Gastroesophageal sphincter (tissue), 4 donors: ENCODE results near the gene ANKHD1. TPM values are rescaled to one million over a fixed set of nuclear protein-coding genes. Genes with fewer than 3 reads are reported as not detected.

Source experiments
- ATAC-seq: fragments of 150-250 bp; one replicate; pipeline ENCODE4 v1.9.1; 2016; ENCODE audit warnings: mild to moderate bottlenecking, moderate library complexity
- H3K27ac ChIP-seq, 4 donors: fragments of 200-600 bp; sonication (generic) in 3 of 4; 1 replicate in 3 of 4; 2 replicates in 1 of 4; pipeline ENCODE4 v1.5.1; 2016 to 2019
- H3K27me3 ChIP-seq: fragments of 200-600 bp; sonication (generic); one replicate; pipeline ENCODE4 v1.5.1; 2019
- H3K36me3 ChIP-seq, 2 donors: fragments of 200-600 bp; sonication (generic); one replicate each; pipeline ENCODE4 v1.5.1; 2019; ENCODE audit warnings: control low read depth in 1 of 2
- H3K4me1 ChIP-seq, 3 donors: fragments of 200-600 bp; sonication (generic); 1 replicate in 2 of 3; 2 replicates in 1 of 3; pipeline ENCODE4 v1.5.1; 2016 to 2019; ENCODE audit warnings: control low read depth in 2 of 3
- H3K4me3 ChIP-seq, 2 donors: fragments of 200-600 bp; sonication (generic); one replicate each; pipeline ENCODE4 v1.5.1; 2019; ENCODE audit warnings: mild to moderate bottlenecking in 1 of 2, moderate library complexity in 1 of 2
- H3K9me3 ChIP-seq, 3 donors: fragments of 200-600 bp; sonication (generic); one replicate each; pipeline ENCODE4 v1.5.1; 2017 to 2019; ENCODE audit warnings: control low read depth in 2 of 3
- EP300 ChIP-seq: sonication (generic); formaldehyde crosslinking; IDR thresholded peaks from one replicate; pipeline ENCODE4 v1.6.1; 2017; ENCODE audit warnings: antibody characterized with exemption, mild to moderate bottlenecking
- POLR2A ChIP-seq, 2 donors: fragments of 450-650 bp; IDR thresholded peaks; one replicate each; pipeline ENCODE4 v1.6.1; 2017; ENCODE audit warnings: antibody characterized with exemption in 2 of 2, mild to moderate bottlenecking in 2 of 2, moderate library complexity in 1 of 2
- POLR2AphosphoS5 ChIP-seq: sonication (generic); formaldehyde crosslinking; IDR thresholded peaks from one replicate; pipeline ENCODE4 v1.6.1; 2017; ENCODE audit warnings: antibody characterized with exemption
- WGBS, 2 donors: methylation state at CpG; one replicate each; pipeline ENCODE4 v1.1.5; 2018; ENCODE audit warnings: low coverage in 1 of 2; 5-methylcytosine and 5-hydroxymethylcytosine counted together
- total RNA-seq, 4 donors: library from RNA; depleted of rRNA; stranded (reverse); fragments of >200 nt; gene quantifications; one replicate each; pipeline ENCODE4 v1.1.0, GENCODE V29; 2016
- TF ChIP-seq, protein P1 (sequence below), 4 experiments: fragments of 200-600 bp in 2 of 4; fragments of 450-650 bp in 2 of 4; sonication (generic) in 1 of 4; IDR thresholded peaks; one replicate each; pipeline ENCODE4 v1.5.1; 2017 to 2019; ENCODE audit warnings: antibody characterized with exemption in 4 of 4, mild to moderate bottlenecking in 2 of 4, moderate library complexity in 2 of 4

The ANKHD1 gene
- total RNA-seq, 4 donors from 2014 or later: 52.7 to 156 (median 84.5) TPM

DNA sequence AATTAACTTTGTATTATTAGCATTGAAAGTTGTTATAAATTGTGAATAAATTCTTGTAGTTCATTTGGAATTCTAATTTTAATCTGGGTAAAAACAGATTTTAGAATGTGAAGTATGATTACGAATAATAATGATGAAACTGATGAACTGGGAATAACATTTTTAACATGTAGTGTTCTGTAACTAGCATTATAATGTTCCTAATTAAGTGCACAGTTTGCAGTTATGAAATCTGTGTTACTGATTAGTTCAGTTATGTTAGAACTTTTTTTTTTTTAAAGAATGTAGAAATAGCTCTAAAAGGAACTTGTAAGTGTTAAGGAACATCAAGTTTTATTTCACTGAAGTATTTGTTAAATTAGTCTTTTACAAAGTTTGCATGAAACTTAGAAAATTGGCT lies 97.0 kb downstream of the ANKHD1 start:
- Histone ChIP-seq H3K4me1 (no peaks in the 10 kb centered on the region), H3K27me3 (no peaks in the 10 kb centered on the region), H3K36me3 (peaks cover 0 to 37% of the 10 kb centered on the region in 2 donors), H3K9me3 (no peaks in the 10 kb centered on the region), H3K4me3 (no peak overlapping the region), H3K27ac (no peak overlapping the region)
- 82 to 88% methylated on average over 1 of the region's 1 CpG for WGBS, 2 donors
- ATAC-seq: no peak
- no peak for TF ChIP-seq POLR2AphosphoS5
- TF ChIP-seq, protein P1, sequence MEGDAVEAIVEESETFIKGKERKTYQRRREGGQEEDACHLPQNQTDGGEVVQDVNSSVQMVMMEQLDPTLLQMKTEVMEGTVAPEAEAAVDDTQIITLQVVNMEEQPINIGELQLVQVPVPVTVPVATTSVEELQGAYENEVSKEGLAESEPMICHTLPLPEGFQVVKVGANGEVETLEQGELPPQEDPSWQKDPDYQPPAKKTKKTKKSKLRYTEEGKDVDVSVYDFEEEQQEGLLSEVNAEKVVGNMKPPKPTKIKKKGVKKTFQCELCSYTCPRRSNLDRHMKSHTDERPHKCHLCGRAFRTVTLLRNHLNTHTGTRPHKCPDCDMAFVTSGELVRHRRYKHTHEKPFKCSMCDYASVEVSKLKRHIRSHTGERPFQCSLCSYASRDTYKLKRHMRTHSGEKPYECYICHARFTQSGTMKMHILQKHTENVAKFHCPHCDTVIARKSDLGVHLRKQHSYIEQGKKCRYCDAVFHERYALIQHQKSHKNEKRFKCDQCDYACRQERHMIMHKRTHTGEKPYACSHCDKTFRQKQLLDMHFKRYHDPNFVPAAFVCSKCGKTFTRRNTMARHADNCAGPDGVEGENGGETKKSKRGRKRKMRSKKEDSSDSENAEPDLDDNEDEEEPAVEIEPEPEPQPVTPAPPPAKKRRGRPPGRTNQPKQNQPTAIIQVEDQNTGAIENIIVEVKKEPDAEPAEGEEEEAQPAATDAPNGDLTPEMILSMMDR (IDR thresholded peaks at IDR 0.05): no peak
- no peak for TF ChIP-seq POLR2A (IDR thresholded peaks at IDR 0.05)
- TF ChIP-seq EP300: no peak

DNA sequence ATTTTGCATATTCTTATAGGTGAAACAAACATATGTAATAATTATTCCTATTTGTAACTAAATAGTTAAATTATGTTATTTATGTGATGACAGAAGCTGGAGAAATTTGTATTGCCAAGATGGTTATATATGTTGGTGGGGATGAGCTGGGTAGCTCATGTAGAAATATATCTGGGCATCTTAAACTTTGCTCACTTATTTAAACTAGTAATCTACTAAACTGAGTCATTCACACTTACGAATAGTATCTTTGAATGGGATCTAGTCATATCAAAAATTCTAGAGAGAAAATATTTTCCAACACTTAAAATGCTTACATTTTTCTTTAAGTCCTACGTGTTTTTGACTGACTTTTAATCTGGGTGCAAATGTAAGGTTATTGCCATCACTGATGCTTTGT lies 101.2 kb downstream of the ANKHD1 start:
- Histone ChIP-seq H3K27me3 (no peaks in the 10 kb centered on the region), H3K4me3 (no peak overlapping the region), H3K27ac (no peak overlapping the region), H3K36me3 (peaks cover 0 to 62% of the 10 kb centered on the region in 2 donors), H3K4me1 (no peaks in the 10 kb centered on the region), H3K9me3 (no peaks in the 10 kb centered on the region)
- WGBS, 2 donors: 79 to 86% methylated on average over 2 of the region's 2 CpGs
- TF ChIP-seq POLR2AphosphoS5 (no peak), EP300 (no peak), POLR2A (IDR thresholded peaks at IDR 0.05) (no peak)
- TF ChIP-seq, protein P1 (IDR thresholded peaks at IDR 0.05): no peak
- no peak for ATAC-seq

DNA sequence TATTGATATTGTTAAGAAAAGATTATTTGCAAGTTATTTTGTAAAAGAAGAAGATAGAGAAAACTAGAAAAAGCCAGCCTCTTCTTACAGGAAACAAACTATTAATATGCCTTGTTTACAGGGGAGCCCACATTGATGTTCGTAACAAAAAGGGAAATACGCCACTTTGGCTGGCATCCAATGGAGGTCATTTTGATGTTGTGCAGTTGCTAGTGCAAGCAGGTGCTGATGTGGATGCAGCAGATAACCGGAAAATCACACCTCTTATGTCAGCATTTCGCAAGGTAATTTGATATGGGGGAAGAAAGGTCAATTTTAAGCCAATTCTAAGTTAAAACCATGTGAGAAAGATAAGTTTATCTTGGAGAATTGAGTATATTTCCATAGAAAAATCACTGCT lies 108.3 kb downstream of the ANKHD1 start:
- Histone ChIP-seq H3K27me3 (no peaks in the 10 kb centered on the region), H3K27ac (no peak overlapping the region), H3K4me3 (no peak overlapping the region), H3K9me3 (no peaks in the 10 kb centered on the region), H3K4me1 (no peaks in the 10 kb centered on the region), H3K36me3 (peaks cover 0 to 100% of the 10 kb centered on the region in 2 donors)
- TF ChIP-seq POLR2AphosphoS5: no peak
- TF ChIP-seq, protein P1 (IDR thresholded peaks at IDR 0.05): no peak
- TF ChIP-seq POLR2A (IDR thresholded peaks at IDR 0.05): no peak
- TF ChIP-seq EP300: no peak
- WGBS, 2 donors: 76 to 85% methylated on average over 4 of the region's 4 CpGs
- ATAC-seq: no peak

DNA sequence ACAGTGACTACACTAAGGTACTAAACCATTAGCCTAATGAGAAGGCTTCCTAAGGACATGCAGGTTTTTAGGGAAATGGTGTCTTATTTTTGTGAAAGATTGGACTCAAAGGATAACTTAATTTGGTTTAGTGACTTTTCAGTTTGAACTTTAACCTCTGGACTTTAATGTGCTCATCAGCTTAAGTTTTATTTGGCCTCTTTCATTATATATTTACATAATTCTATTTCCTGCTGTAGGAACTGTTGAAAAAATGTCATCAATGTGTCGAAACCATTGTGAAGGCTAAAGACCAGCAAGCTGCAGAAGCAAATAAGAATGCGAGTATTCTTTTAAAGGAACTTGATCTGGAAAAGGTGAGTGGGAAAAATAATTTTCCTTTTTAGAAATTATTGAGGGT lies 111.5 kb downstream of the ANKHD1 start:
- Histone ChIP-seq H3K36me3 (peaks cover 0 to 81% of the 10 kb centered on the region in 2 donors), H3K4me3 (no peak overlapping the region), H3K27me3 (no peaks in the 10 kb centered on the region), H3K9me3 (no peaks in the 10 kb centered on the region), H3K27ac (no peak overlapping the region), H3K4me1 (no peaks in the 10 kb centered on the region)
- no peak for ATAC-seq
- 100% methylated on average over 2 of the region's 2 CpGs for WGBS, 2 donors
- TF ChIP-seq POLR2AphosphoS5 (no peak), POLR2A (IDR thresholded peaks at IDR 0.05) (no peak), EP300 (no peak)
- TF ChIP-seq, protein P1 (IDR thresholded peaks at IDR 0.05): no peak

DNA sequence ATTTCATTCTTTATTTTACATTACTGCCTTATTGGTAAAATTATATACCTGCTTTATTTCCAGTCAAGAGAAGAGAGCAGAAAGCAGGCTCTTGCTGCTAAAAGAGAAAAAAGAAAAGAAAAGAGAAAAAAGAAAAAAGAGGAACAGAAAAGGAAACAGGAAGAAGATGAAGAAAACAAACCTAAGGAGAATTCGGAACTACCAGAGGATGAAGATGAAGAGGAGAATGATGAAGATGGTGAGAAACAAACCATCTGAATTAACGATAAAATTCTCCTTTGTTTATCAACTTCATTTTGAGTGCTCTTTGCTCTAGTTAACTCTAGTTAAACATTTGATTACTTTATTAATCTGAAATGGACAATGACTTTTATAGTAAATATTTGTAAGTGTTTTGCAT lies 122.4 kb downstream of the ANKHD1 start:
- ATAC-seq: no peak
- Histone ChIP-seq H3K4me1 (no peaks in the 10 kb centered on the region), H3K27ac (no peak overlapping the region), H3K27me3 (no peaks in the 10 kb centered on the region), H3K9me3 (no peaks in the 10 kb centered on the region), H3K36me3 (peaks cover 3 to 67% of the 10 kb centered on the region in 2 donors), H3K4me3 (no peak overlapping the region)
- WGBS, 2 donors: 57 to 88% methylated on average over 2 of the region's 2 CpGs
- TF ChIP-seq, protein P1 (IDR thresholded peaks at IDR 0.05): no peak
- TF ChIP-seq POLR2A (IDR thresholded peaks at IDR 0.05): no peak
- no peak for TF ChIP-seq EP300
- TF ChIP-seq POLR2AphosphoS5: no peak
